Mesenchymal stem cell (in vitro differentiated cells and primary cell): ENCODE data around the gene FGF11.

Source experiments
- DNase-seq: peaks from one replicate; pipeline ENCODE4 v3.0.0-alpha.2; 2013
- H2AFZ ChIP-seq: one replicate; pipeline ENCODE4 v1.6.1; 2013; ENCODE audit warnings: low read depth, mild to moderate bottlenecking, control low read depth, inconsistent platforms, low read length, moderate library complexity
- H2AK5ac ChIP-seq: 2 replicates; pipeline ENCODE4 v1.6.1; 2013; ENCODE audit warnings: low read length, moderate library complexity, mild to moderate bottlenecking, inconsistent platforms; ENCODE audit not compliant: severe bottlenecking
- H2BK120ac ChIP-seq: one replicate; pipeline ENCODE4 v1.6.1; 2013; ENCODE audit warnings: low read depth, mild to moderate bottlenecking, inconsistent platforms, low read length, moderate library complexity
- H2BK12ac ChIP-seq, 2 experiments: one replicate each; pipeline ENCODE4 v1.6.1; 2013; ENCODE audit warnings: inconsistent platforms in 2 of 2, low read length in 2 of 2, mild to moderate bottlenecking in 2 of 2, moderate library complexity in 2 of 2, control low read depth in 1 of 2
- H2BK15ac ChIP-seq: one replicate; pipeline ENCODE4 v1.6.1; 2013; ENCODE audit warnings: mild to moderate bottlenecking, low read depth, inconsistent platforms; ENCODE audit not compliant: poor library complexity, severe bottlenecking
- H2BK5ac ChIP-seq: 2 replicates; pipeline ENCODE4 v1.6.1; 2013; ENCODE audit warnings: low read depth, mild to moderate bottlenecking, low read length, control low read depth, inconsistent platforms; ENCODE audit not compliant: poor library complexity, severe bottlenecking
- H3K14ac ChIP-seq, 2 experiments: one replicate each; pipeline ENCODE4 v1.6.1; 2013; ENCODE audit warnings: inconsistent platforms in 2 of 2, low read length in 2 of 2, control low read depth in 1 of 2, mild to moderate bottlenecking in 1 of 2, moderate library complexity in 1 of 2
- H3K18ac ChIP-seq, 2 experiments: one replicate each; pipeline ENCODE4 v1.6.1; 2013; ENCODE audit warnings: inconsistent platforms in 2 of 2, low read length in 2 of 2, control low read depth in 1 of 2, low read depth in 1 of 2, mild to moderate bottlenecking in 1 of 2
- H3K23ac ChIP-seq, 2 experiments: one replicate each; pipeline ENCODE4 v1.6.1; 2013; ENCODE audit warnings: inconsistent platforms in 2 of 2, low read length in 2 of 2, mild to moderate bottlenecking in 2 of 2, moderate library complexity in 2 of 2, control low read depth in 1 of 2
- H3K27ac ChIP-seq: 2 replicates; pipeline ENCODE4 v1.5.1; 2013; ENCODE audit warnings: mild to moderate bottlenecking, moderate library complexity, low read length, control low read depth, inconsistent platforms; ENCODE audit not compliant: poor library complexity, severe bottlenecking
- H3K27me3 ChIP-seq, 2 experiments: 2 replicates each; pipeline versions ENCODE4 v1.6.1 to v1.7.0; 2013; ENCODE audit warnings: low read length in 2 of 2, mild to moderate bottlenecking in 2 of 2, moderate library complexity in 2 of 2, control low read depth in 1 of 2, inconsistent platforms in 1 of 2; ENCODE audit not compliant: control insufficient read depth in 1 of 2, insufficient read depth in 1 of 2
- H3K36me3 ChIP-seq, 2 experiments: 2 replicates each; pipeline versions ENCODE4 v1.6.1 to v1.7.0; 2013; ENCODE audit warnings: low read length in 2 of 2, control low read depth in 1 of 2, inconsistent platforms in 1 of 2, low read depth in 1 of 2, mild to moderate bottlenecking in 1 of 2; ENCODE audit not compliant: insufficient read depth in 2 of 2, control insufficient read depth in 1 of 2
- H3K4ac ChIP-seq, 2 experiments: one replicate each; pipeline ENCODE4 v1.6.1; 2013; ENCODE audit warnings: inconsistent platforms in 2 of 2, low read length in 2 of 2, mild to moderate bottlenecking in 2 of 2, moderate library complexity in 2 of 2, control low read depth in 1 of 2, low read depth in 1 of 2
- H3K4me1 ChIP-seq: 2 replicates; pipeline ENCODE4 v1.6.1; 2013; ENCODE audit warnings: low read depth, low read length, control low read depth; ENCODE audit not compliant: control insufficient read depth, insufficient read depth
- H3K4me2 ChIP-seq: 2 replicates; pipeline ENCODE4 v1.6.1; 2013; ENCODE audit warnings: low read length, mild to moderate bottlenecking, inconsistent platforms; ENCODE audit not compliant: poor library complexity, severe bottlenecking
- H3K4me3 ChIP-seq, 2 experiments: 2 replicates each; pipeline versions ENCODE4 v1.5.1 to v1.7.0; 2013; ENCODE audit warnings: low read length in 2 of 2, mild to moderate bottlenecking in 2 of 2, control low read depth in 1 of 2, low read depth in 1 of 2; ENCODE audit not compliant: insufficient read depth in 1 of 2
- H3K79me1 ChIP-seq: replicated peaks from 2 replicates; pipeline ENCODE4 v1.6.1; 2013; ENCODE audit warnings: mild to moderate bottlenecking, control low read depth, low read length, inconsistent platforms; ENCODE audit not compliant: poor library complexity, severe bottlenecking
- H3K9ac ChIP-seq: 2 replicates; pipeline ENCODE4 v1.7.0; 2013; ENCODE audit warnings: mild to moderate bottlenecking, low read length, moderate library complexity
- H3K9me3 ChIP-seq: 2 replicates; pipeline ENCODE4 v1.7.0; 2013; ENCODE audit warnings: mild to moderate bottlenecking, low read length; ENCODE audit not compliant: control insufficient read depth
- H4K8ac ChIP-seq: one replicate; pipeline ENCODE4 v1.6.1; 2013; ENCODE audit warnings: inconsistent platforms, mild to moderate bottlenecking, low read length, moderate library complexity
- H4K91ac ChIP-seq: one replicate; pipeline ENCODE4 v1.6.1; 2013; ENCODE audit warnings: mild to moderate bottlenecking, low read length, inconsistent platforms
- WGBS: methylation state at CpG from one replicate; pipeline ENCODE4 v1.1.7; 2013; ENCODE audit warnings: mixed read lengths; 5-methylcytosine and 5-hydroxymethylcytosine counted together

FGF11 gene

DNA sequence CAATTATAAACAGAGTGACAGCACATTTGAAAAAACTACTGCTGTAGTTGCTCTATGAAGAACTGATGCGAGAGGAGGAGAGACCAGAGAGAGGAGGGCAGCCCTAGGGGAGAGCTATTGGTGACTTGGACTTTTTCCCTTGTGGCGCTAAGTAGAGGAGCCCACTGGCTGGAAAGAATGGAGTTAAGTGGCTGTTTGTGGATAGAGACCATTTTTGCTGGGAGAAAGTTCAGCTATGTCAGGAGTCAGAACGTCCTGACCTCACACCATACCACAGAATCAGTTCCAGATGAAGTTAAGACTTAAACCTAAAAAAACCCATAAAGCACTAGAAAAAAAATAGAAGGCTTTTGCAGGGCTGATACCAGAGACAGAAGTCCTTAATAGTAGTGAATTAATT lies 46.9 kb downstream of the FGF11 start:
- Histone ChIP-seq H3K27ac (no peak overlapping the region), H3K18ac (no peak overlapping the region), H2BK12ac (no peak overlapping the region), H2AK5ac (no peak overlapping the region), H3K4me1 (peaks cover 25% of the 10 kb centered on the region), H3K4me3 (peak overlapping the region in 1 of 2 experiments; percentile 98), H2AFZ (no peak overlapping the region), H4K8ac (no peak overlapping the region), H3K4me2 (peak overlapping the region; percentile 74), H3K9ac (peak overlapping the region; percentile 100), H3K36me3 (peaks cover 9 to 20% of the 10 kb centered on the region in 2 experiments), H4K91ac (no peak overlapping the region), H2BK5ac (no peak overlapping the region), H3K27me3 (no peaks in the 10 kb centered on the region), H3K14ac (no peak overlapping the region), H2BK120ac (no peak overlapping the region), H3K9me3 (no peaks in the 10 kb centered on the region), H3K23ac (no peak overlapping the region), H3K79me1 (peaks cover 4% of the 10 kb centered on the region), H3K4ac (no peak overlapping the region), H2BK15ac (no peak overlapping the region)
- peak; percentile 54 for DNase-seq
- WGBS = 83% methylated on average over 1 of the region's 3 CpGs

DNA sequence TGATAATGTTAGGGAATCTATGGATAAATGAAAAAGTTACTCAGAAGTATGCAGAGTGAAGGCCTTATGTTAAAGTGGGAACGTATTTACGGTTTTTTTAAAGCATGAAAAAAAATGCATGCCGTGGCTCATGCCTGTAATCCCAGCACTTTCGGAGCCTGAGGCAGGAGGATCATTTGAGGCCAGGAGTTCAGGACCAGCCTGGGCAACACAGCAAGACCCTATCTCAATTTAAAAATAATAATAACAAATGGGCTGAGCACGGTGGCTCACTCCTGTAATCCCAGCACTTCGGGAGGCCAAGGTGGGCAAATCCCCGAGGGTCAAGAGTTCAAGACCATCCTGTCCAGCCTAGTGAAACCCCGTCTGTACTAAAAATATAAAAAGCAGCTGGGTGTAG lies 50.8 kb downstream of the FGF11 start:
- Histone ChIP-seq H3K36me3 (peaks cover 11 to 39% of the 10 kb centered on the region in 2 experiments), H3K79me1 (no peaks in the 10 kb centered on the region), H3K9me3 (no peaks in the 10 kb centered on the region), H2BK5ac (no peak overlapping the region), H3K4me1 (peaks cover 16% of the 10 kb centered on the region), H3K4me3 (no peak overlapping the region), H2BK12ac (no peak overlapping the region), H2AFZ (no peak overlapping the region), H4K91ac (no peak overlapping the region), H3K9ac (no peak overlapping the region), H3K27ac (no peak overlapping the region), H3K27me3 (no peaks in the 10 kb centered on the region), H3K4ac (no peak overlapping the region), H2BK120ac (no peak overlapping the region), H4K8ac (no peak overlapping the region), H2BK15ac (no peak overlapping the region), H3K23ac (no peak overlapping the region), H3K4me2 (no peak overlapping the region), H2AK5ac (no peak overlapping the region), H3K14ac (no peak overlapping the region), H3K18ac (no peak overlapping the region)
- no peak for DNase-seq
- WGBS = 86% methylated on average over 8 of the region's 8 CpGs

DNA sequence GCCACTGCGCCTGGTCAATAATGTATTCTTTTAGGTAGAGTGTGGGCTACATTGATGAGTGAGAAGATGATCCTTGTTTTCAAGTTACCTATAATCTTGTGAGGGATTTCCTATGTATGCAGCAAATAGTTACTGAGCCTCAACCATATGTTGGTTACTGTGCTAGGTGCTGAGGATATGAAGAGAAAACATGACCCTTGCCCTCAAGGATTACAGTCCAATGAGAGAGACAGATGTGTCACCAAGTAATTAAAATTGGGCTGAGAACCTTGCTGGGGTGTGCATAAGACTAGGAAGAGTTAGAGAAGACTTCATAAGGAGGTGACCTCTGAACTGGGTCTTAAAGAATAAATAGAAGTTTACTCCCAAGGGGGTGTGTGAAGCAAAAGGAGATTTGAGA lies 52.3 kb downstream of the FGF11 start:
- no peak for DNase-seq
- no peak overlapping the region for H3K4me2 ChIP-seq
- peaks cover 8% of the 10 kb centered on the region for H3K79me1 ChIP-seq
- H2AFZ ChIP-seq = no peak overlapping the region
- no peak overlapping the region for H3K4ac ChIP-seq
- H3K9me3 ChIP-seq = no peaks in the 10 kb centered on the region
- peaks cover 11% of the 10 kb centered on the region for H3K4me1 ChIP-seq
- H3K36me3 ChIP-seq = peaks cover 16 to 51% of the 10 kb centered on the region in 2 experiments
- no peak overlapping the region for H3K23ac ChIP-seq
- H3K4me3 ChIP-seq = no peak overlapping the region
- H3K27ac ChIP-seq = no peak overlapping the region
- no peak overlapping the region for H2BK120ac ChIP-seq
- H3K18ac ChIP-seq = no peak overlapping the region
- no peak overlapping the region for H2BK5ac ChIP-seq
- H2BK12ac ChIP-seq = no peak overlapping the region
- no peak overlapping the region for H4K8ac ChIP-seq
- H3K9ac ChIP-seq = no peak overlapping the region
- no peak overlapping the region for H4K91ac ChIP-seq
- no peak overlapping the region for H3K14ac ChIP-seq
- no peak overlapping the region for H2BK15ac ChIP-seq
- H2AK5ac ChIP-seq = no peak overlapping the region
- WGBS = 100% methylated on average over 1 of the region's 1 CpG
- H3K27me3 ChIP-seq = no peaks in the 10 kb centered on the region

DNA sequence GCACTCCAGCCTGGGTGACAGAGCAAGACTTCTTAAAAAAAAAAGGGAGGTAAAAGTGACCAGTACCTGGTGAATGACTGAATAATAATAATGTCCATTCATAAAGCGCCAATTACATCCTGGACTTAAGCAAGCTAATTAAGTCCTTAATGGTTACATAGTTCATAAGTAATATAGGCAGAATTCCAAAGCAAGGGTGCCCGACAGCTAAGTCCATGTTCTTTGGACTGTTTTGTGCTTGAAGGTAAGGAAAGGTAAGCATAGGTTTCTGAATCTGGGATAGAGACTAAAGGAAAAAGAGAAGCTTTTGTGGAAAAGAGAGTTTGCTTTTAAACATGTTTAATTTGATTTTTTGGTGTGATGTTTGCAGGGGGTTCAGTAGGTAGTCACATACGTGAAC lies 54.6 kb downstream of the FGF11 start:
- H4K91ac ChIP-seq = no peak overlapping the region
- WGBS = 96% methylated on average over 3 of the region's 3 CpGs
- H2BK15ac ChIP-seq = no peak overlapping the region
- no peak overlapping the region for H3K9ac ChIP-seq
- no peak overlapping the region for H3K4me2 ChIP-seq
- H3K4me3 ChIP-seq = no peak overlapping the region
- no peak overlapping the region for H2AFZ ChIP-seq
- peaks cover 4% of the 10 kb centered on the region for H3K4me1 ChIP-seq
- no peak overlapping the region for H3K18ac ChIP-seq
- H3K23ac ChIP-seq = no peak overlapping the region
- no peak overlapping the region for H4K8ac ChIP-seq
- no peak overlapping the region for H2BK5ac ChIP-seq
- H3K4ac ChIP-seq = no peak overlapping the region
- peaks cover 25% of the 10 kb centered on the region for H3K79me1 ChIP-seq
- no peaks in the 10 kb centered on the region for H3K27me3 ChIP-seq
- H2AK5ac ChIP-seq = no peak overlapping the region
- no peak overlapping the region for H2BK12ac ChIP-seq
- peaks cover 38 to 64% of the 10 kb centered on the region in 2 experiments for H3K36me3 ChIP-seq
- H3K14ac ChIP-seq = no peak overlapping the region
- H3K9me3 ChIP-seq = no peaks in the 10 kb centered on the region
- no peak overlapping the region for H3K27ac ChIP-seq
- DNase-seq = no peak
- no peak overlapping the region for H2BK120ac ChIP-seq
